Left lung (tissue), 10 donors: Measurements from ENCODE around the gene PIGQ. TPM values are rescaled to one million over a fixed set of nuclear protein-coding genes. Genes with fewer than 3 reads are reported as not detected.

ENCODE experiments used
- ATAC-seq: fragments of 200-7000 bp; cut with Tn5 transposase; one replicate; pipeline ENCODE4 v1.9.1; 2020; ENCODE audit warnings: moderate library complexity
- DNase-seq, 4 donors: peaks; one replicate each; pipeline ENCODE4 v3.0.0-alpha.2; 2013 to 2020
- H3K27ac ChIP-seq, 2 donors: fragments of 200-600 bp; sonication (generic) in 1 of 2; one replicate each; pipeline versions ENCODE4 v1.5.0 to v1.8.0; 2020 to 2021
- H3K27me3 ChIP-seq, 2 donors: fragments of 200-600 bp; sonication (generic) in 1 of 2; one replicate each; pipeline versions ENCODE4 v1.5.0 to v1.8.0; 2020 to 2021
- H3K36me3 ChIP-seq, 2 donors: fragments of 200-600 bp; sonication (generic) in 1 of 2; one replicate each; pipeline versions ENCODE4 v1.5.0 to v1.8.0; 2020 to 2021
- H3K4me1 ChIP-seq, 2 donors: fragments of 200-600 bp; one replicate each; pipeline ENCODE4 v1.8.0; 2021
- H3K4me3 ChIP-seq, 2 donors: fragments of 200-600 bp; sonication (generic) in 1 of 2; one replicate each; pipeline versions ENCODE4 v1.5.0 to v1.8.0; 2020 to 2021; ENCODE audit warnings: mild to moderate bottlenecking in 1 of 2
- H3K9me3 ChIP-seq, 2 donors: fragments of 200-600 bp; sonication (generic) in 1 of 2; one replicate each; pipeline versions ENCODE4 v1.5.0 to v1.8.0; 2020 to 2021
- intact Hi-C, 2 donors: fragments of 100-400 bp; cut with DNase I; formaldehyde crosslinking; loops; one replicate each; pipeline versions ENCODE4 v1.11.2 to v1.14.2; 2022
- polyA plus RNA-seq, 6 donors: library from polyadenylated mRNA; unstranded; fragments of 120-200 nt; gene quantifications; one replicate each; pipeline ENCODE4 v1.2.1, GENCODE V29; 2013; ENCODE audit not compliant: insufficient read length in 6 of 6
- total RNA-seq, 2 donors: library from RNA; stranded (reverse); fragmentation: NEBNext Ultra II Directional; extraction: Animal tissue kit (Norgen Biotek cat#: 25700); gene quantifications; one replicate each; pipeline ENCODE4 v1.2.1, GENCODE V29; 2021
- TF ChIP-seq, protein P1 (sequence below), 2 donors: fragments of 200-600 bp; sonication (generic) in 1 of 2; IDR thresholded peaks; one replicate each; pipeline versions ENCODE4 v1.5.0 to v1.8.0; 2021; ENCODE audit warnings: antibody characterized with exemption in 2 of 2
- donor health status: DM: no; HTN: yes; CAD: no.
- donor health status: DM: no; HTN: no; CAD: no.

PIGQ gene
- total and polyA plus RNA-seq, 8 donors, result 32.9 to 68.5 (median 39.0) TPM

DNA sequence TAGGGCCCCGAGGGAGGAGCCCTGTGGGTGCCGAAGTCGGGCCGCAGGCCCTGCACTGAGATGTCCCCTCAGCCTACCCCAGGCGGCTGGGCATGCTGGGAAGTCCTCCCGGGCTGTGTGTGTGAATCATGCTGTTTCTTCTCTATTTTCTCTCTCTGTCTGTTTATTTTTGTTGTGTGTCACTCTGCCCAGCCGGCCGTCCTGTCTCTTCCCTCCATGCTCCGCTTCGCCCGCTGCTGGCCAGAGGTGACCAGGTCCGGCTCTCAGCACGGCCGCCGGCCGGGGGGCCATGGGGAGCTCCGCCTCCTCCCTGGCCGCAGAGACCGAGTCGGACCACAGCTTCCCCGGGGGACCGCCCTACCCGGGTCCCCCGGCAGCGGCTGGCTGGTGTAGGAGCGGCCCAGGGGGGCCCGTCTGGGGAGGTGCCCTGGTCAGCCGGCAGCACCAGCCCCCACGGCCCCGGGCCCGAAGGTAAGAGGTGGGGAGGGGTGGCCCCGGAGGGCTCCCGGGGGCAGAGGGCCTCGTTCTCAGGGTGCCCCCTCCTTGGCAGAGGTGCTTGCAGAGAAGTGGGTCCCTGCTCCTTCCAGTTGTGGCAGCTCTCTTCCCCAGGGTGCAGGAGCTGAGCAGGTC, 29.8 kb upstream of the PIGQ start:
- Histone ChIP-seq H3K27me3 (no peaks in the 10 kb centered on the region), H3K36me3 (peaks cover 0 to 55% of the 10 kb centered on the region in 2 donors), H3K4me1 (peaks cover 0 to 5% of the 10 kb centered on the region in 2 donors), H3K4me3 (no peak overlapping the region), H3K27ac (no peak overlapping the region), H3K9me3 (no peaks in the 10 kb centered on the region)
- intact Hi-C loops, result no loop called here
- ATAC-seq (no peak), DNase-seq (no peak)
- TF ChIP-seq, protein P1, sequence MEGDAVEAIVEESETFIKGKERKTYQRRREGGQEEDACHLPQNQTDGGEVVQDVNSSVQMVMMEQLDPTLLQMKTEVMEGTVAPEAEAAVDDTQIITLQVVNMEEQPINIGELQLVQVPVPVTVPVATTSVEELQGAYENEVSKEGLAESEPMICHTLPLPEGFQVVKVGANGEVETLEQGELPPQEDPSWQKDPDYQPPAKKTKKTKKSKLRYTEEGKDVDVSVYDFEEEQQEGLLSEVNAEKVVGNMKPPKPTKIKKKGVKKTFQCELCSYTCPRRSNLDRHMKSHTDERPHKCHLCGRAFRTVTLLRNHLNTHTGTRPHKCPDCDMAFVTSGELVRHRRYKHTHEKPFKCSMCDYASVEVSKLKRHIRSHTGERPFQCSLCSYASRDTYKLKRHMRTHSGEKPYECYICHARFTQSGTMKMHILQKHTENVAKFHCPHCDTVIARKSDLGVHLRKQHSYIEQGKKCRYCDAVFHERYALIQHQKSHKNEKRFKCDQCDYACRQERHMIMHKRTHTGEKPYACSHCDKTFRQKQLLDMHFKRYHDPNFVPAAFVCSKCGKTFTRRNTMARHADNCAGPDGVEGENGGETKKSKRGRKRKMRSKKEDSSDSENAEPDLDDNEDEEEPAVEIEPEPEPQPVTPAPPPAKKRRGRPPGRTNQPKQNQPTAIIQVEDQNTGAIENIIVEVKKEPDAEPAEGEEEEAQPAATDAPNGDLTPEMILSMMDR (IDR thresholded peaks at IDR 0.05), result no peak

DNA sequence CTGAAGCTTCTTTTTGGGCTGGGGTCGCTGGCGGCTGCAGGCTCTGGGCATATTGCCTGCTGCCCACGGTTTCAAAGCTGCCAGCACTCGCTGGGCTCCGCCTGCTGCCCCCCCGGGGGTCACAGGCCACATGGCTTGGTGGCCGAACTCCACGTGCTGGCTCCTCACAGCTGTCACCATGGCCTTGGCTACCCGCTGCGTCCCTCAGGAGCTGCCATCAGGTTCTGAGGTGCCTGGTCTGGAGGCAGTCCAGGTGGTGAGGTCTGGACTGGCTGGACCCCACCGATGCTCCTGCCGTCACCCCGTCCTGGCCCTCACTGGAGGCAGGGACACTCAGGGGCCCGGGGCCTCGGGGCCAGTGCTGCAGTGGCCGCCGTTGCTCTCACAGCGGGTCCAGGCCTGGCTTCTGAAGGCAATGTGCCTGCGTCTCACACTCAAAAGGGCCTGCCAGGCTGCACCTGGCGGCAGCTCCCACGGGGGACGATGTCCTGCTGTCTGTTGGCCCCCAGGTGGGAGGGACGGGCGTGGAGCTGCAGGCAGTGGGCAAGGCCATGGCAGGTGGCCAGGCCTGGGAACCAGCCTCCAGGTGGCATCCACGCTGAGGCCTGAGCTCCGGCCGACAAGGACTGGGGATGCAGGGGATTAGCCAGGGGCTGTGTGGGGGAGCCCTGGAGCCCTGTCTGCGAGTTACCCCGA, 29.0 kb upstream of the PIGQ start:
- Histone ChIP-seq H3K9me3 (no peaks in the 10 kb centered on the region), H3K4me1 (no peaks in the 10 kb centered on the region), H3K36me3 (peaks cover 0 to 56% of the 10 kb centered on the region in 2 donors), H3K27me3 (no peaks in the 10 kb centered on the region), H3K4me3 (no peak overlapping the region), H3K27ac (no peak overlapping the region)
- TF ChIP-seq, protein P1 (IDR thresholded peaks at IDR 0.05), result no peak
- ATAC-seq (no peak), DNase-seq (no peak)
- intact Hi-C loops, result no loop called here

DNA sequence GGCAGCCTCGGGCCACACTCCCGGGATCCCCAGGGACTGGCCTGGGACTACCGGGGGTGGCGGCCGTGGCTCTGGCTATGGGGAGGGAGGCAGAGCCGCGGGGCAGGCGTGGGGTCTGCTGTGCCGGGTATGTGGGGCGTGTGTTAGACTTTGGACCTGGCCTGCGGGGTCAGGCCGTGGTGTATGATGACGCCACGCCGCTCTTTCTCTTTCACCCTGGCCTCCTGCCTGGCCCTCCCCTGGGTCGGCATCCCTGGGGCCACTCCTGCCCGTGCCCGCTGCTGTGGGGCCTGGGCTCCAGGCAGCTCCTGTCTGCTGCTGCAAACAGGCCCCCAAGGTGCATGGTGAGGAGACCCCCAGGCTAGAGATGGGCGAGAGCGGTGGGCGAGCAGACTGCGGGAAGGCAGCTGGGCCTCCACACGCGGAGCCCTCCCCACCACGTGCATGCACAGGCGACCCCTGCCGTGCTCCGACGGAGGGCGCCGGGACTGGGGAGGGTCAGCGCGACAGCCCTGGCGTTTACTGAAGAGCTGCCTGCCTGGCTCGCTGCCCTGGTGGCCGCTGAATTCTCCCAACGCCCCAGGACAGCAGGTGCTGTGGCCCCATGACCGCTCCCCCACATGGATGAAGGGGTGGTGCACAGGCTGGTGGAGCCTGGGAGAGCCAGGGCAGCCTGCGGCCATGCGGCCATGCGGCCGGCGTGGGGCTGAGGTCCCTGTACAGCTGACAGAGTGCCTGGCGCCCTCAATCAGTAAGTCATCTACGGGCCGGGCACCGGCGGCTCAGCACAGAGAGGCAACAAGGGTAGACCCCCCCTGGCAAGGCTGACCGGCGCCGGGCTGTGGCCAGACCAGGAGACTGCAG, 26.2 kb upstream of the PIGQ start:
- no peak overlapping the region for H3K27ac ChIP-seq
- H3K36me3 ChIP-seq, result peaks cover 0 to 51% of the 10 kb centered on the region in 2 donors
- ATAC-seq (no peak), DNase-seq (no peak)
- intact Hi-C loops, result no loop called here
- peaks cover 0 to 3% of the 10 kb centered on the region in 2 donors for H3K4me1 ChIP-seq
- no peaks in the 10 kb centered on the region for H3K9me3 ChIP-seq
- no peak overlapping the region for H3K4me3 ChIP-seq
- H3K27me3 ChIP-seq, result no peaks in the 10 kb centered on the region
- TF ChIP-seq, protein P1 (IDR thresholded peaks at IDR 0.05), result no peak

GRCh38 chr16:544517-544916, 25.3 kb upstream of the PIGQ start:
- peaks cover 0 to 53% of the 10 kb centered on the region in 2 donors for H3K36me3 ChIP-seq
- peaks cover 0 to 3% of the 10 kb centered on the region in 2 donors for H3K4me1 ChIP-seq
- H3K4me3 ChIP-seq, result no peak overlapping the region
- no peak for DNase-seq
- no peak overlapping the region for H3K27ac ChIP-seq
- intact Hi-C loops, result no loop called here
- ATAC-seq, result no peak
- no peaks in the 10 kb centered on the region for H3K27me3 ChIP-seq
- no peaks in the 10 kb centered on the region for H3K9me3 ChIP-seq
- TF ChIP-seq, protein P1 (IDR thresholded peaks at IDR 0.05), result no peak
